HL-60 (cell line): Measurements from ENCODE around the gene GLIS1.

ENCODE experiments used
- DNase-seq, 2 experiments: peaks; one replicate each; pipeline ENCODE4 v3.0.0-alpha.2; 2010 to 2020; ENCODE audit warnings: low read depth in 1 of 2, low spot score in 1 of 2
- H3K27ac ChIP-seq: fragments of 250-450 bp; sonication (Bioruptor Pico); replicated peaks from 2 replicates; pipeline ENCODE4 v1.5.1; 2020; ENCODE audit warnings: mild to moderate bottlenecking, moderate library complexity
- H3K27me3 ChIP-seq: fragments of 250-450 bp; sonication (Bioruptor Pico); 2 replicates; pipeline ENCODE4 v1.5.1; 2021; ENCODE audit warnings: mild to moderate bottlenecking, moderate library complexity; ENCODE audit not compliant: insufficient read depth, poor library complexity, severe bottlenecking
- H3K4me3 ChIP-seq: replicated peaks from 2 replicates; pipeline ENCODE4 v1.5.1; 2011; ENCODE audit warnings: mild to moderate bottlenecking, control low read depth, low read length; ENCODE audit not compliant: insufficient read depth
- CTCF ChIP-seq: IDR thresholded peaks from one replicate; pipeline ENCODE4 v1.5.1; 2011; ENCODE audit warnings: low read length, control low read depth, inconsistent platforms; ENCODE audit not compliant: insufficient read depth
- GABPA ChIP-seq: IDR thresholded peaks from 2 replicates; pipeline ENCODE4 v1.6.1; 2012; ENCODE audit warnings: low read depth
- POLR2AphosphoS5 ChIP-seq: IDR thresholded peaks from 2 replicates; pipeline ENCODE4 v1.6.1; 2012; ENCODE audit warnings: low read depth
- REST ChIP-seq: IDR thresholded peaks from 2 replicates; pipeline ENCODE4 v1.6.1; 2012; ENCODE audit warnings: low read depth; ENCODE audit not compliant: insufficient replicate concordance
- SPI1 ChIP-seq: IDR thresholded peaks from 2 replicates; pipeline ENCODE4 v1.6.1; 2012; ENCODE audit warnings: low read depth, mild to moderate bottlenecking, borderline replicate concordance

Gene GLIS1

DNA sequence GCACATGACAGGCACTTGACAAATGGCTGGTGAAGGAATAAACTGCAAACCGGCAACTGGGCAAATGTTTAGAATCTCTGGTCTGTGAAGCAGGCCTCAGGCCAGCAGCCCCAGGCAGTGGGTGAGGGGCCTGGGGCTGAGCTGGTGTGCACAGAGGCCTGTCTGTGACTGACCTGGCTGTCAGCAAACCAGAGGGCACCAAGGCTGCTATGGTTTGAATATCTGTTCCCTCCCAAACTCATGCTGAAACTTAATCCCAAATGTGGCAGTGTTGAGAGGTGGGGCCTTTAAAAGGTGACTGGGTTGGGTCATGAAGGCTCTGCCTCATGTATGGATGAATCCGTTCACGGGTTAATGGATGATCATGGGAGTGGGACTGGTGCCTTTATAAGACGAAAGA, 140.0 kb downstream of the GLIS1 start:
- no peak for TF ChIP-seq REST
- TF ChIP-seq GABPA = no peak
- no peak for TF ChIP-seq SPI1
- TF ChIP-seq CTCF = no peak
- TF ChIP-seq POLR2AphosphoS5 = no peak
- no peak overlapping the region for H3K27ac ChIP-seq
- no peaks in the 10 kb centered on the region for H3K27me3 ChIP-seq
- no peak for DNase-seq
- no peak overlapping the region for H3K4me3 ChIP-seq

GRCh38 chr1:53595906-53596305, 143.1 kb downstream of the GLIS1 start:
- H3K27me3 ChIP-seq = no peaks in the 10 kb centered on the region
- no peak overlapping the region for H3K4me3 ChIP-seq
- no peak overlapping the region for H3K27ac ChIP-seq
- no peak for DNase-seq
- TF ChIP-seq POLR2AphosphoS5 (no peak), REST (no peak), GABPA (no peak), SPI1 (no peak), CTCF (no peak)

DNA sequence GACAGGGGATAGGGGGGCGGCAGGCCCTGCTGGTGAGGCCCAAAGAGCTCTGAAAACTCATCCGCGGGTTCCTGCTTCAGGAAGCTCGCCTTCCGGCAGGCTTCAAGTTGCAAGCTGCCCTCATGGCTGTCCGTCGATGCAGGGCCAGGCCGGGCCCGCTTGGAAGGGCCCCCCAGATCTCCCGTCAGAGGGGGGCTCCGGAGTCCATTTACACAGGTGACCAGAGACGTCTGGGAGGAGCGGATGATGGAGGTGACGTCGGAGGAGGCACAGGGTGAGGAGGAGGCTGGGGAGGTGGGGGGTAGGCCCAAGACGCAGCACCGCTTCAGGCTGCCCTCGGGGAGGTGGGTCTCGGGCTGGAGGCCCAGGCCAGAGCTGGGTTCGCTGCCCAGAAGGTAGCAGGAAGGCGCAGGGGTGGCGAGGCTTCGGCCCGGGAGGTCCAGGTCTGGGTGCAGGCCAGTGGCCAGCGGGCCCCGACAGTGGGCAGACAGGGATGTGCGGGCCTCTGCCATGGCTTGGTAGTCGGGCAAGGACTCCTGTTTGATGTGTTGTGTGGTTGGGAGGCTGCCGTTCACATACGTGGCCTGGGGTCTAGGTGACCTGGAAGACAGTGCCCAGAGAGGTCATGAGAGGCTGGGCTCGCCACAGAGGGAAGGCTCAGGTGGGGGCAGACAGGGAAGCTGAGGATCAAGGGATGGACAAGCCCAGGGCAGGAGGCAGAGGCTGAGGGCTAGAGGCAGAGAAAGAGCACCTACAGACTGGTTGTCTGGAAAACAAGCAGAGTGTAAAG, 144.4 kb downstream of the GLIS1 start:
- TF ChIP-seq POLR2AphosphoS5 = no peak
- no peak for TF ChIP-seq CTCF
- TF ChIP-seq SPI1 = no peak
- no peak for TF ChIP-seq GABPA
- no peak for TF ChIP-seq REST

More for the DNA sequence above, 144.4 kb downstream of the GLIS1 start:
- Histone ChIP-seq H3K4me3 (no peak overlapping the region), H3K27ac (no peak overlapping the region), H3K27me3 (no peaks in the 10 kb centered on the region)
- DNase-seq = no peak
